Sigmoid colon (tissue), 7 donors: Measurements from ENCODE around the gene ING1. TPM values are rescaled to one million over a fixed set of nuclear protein-coding genes. Genes with fewer than 3 reads are reported as not detected.
A peak's percentile ranks its signal among the peaks of the same experiment; 100 is the strongest.
"Not testable (repeated sequence)": the region's sequence is repeated elsewhere in the genome, so short reads cannot be mapped to it uniquely, and the experiment has no call there.

Source experiments
- DNase-seq: peaks from one replicate; pipeline ENCODE4 v3.0.0-alpha.2; 2019
- H3K27ac ChIP-seq, 4 donors: fragments of 200-600 bp; sonication (generic); one replicate each; pipeline ENCODE4 v1.5.1; 2016 to 2019; ENCODE audit warnings: mild to moderate bottlenecking in 1 of 4
- H3K27me3 ChIP-seq, 3 donors: fragments of 200-600 bp; sonication (generic); one replicate each; pipeline ENCODE4 v1.5.1; 2019; ENCODE audit warnings: mild to moderate bottlenecking in 1 of 3
- H3K36me3 ChIP-seq, 4 donors: fragments of 200-600 bp; sonication (generic); one replicate each; pipeline ENCODE4 v1.5.1; 2016 to 2019
- H3K4me1 ChIP-seq, 4 donors: fragments of 200-600 bp; sonication (generic); one replicate each; pipeline ENCODE4 v1.5.1; 2017 to 2019
- H3K4me3 ChIP-seq, 4 donors: fragments of 200-600 bp; sonication (generic); one replicate each; pipeline ENCODE4 v1.5.1; 2017 to 2019; ENCODE audit warnings: mild to moderate bottlenecking in 2 of 4, moderate library complexity in 1 of 4
- H3K9me3 ChIP-seq, 4 donors: fragments of 200-600 bp in 3 of 4; sonication (generic) in 3 of 4; one replicate each; pipeline versions ENCODE4 v1.5.1 to v1.6.1; 2013 to 2019
- CTCF ChIP-seq, 4 experiments: fragments of 450-650 bp in 3 of 4; fragments of 200-600 bp in 1 of 4; IDR thresholded peaks; one replicate each; pipeline ENCODE4 v1.5.1; 2016 to 2019; ENCODE audit warnings: antibody characterized with exemption in 4 of 4, mild to moderate bottlenecking in 3 of 4, moderate library complexity in 2 of 4
- EP300 ChIP-seq, 4 donors: sonication (generic); formaldehyde crosslinking; IDR thresholded peaks; one replicate each; pipeline ENCODE4 v1.6.1; 2017; ENCODE audit warnings: antibody characterized with exemption in 4 of 4
- POLR2A ChIP-seq, 2 donors: fragments of 450-650 bp; IDR thresholded peaks; one replicate each; pipeline ENCODE4 v1.6.1; 2016; ENCODE audit warnings: antibody characterized with exemption in 2 of 2, mild to moderate bottlenecking in 2 of 2, moderate library complexity in 2 of 2
- POLR2AphosphoS5 ChIP-seq, 4 donors: sonication (generic); formaldehyde crosslinking; IDR thresholded peaks; one replicate each; pipeline ENCODE4 v1.6.1; 2017; ENCODE audit warnings: antibody characterized with exemption in 4 of 4
- WGBS, 2 donors: extraction: QIAGEN DNeasy Blood & Tissue Kit; methylation state at CpG; one replicate each; pipeline ENCODE4 v1.1.7; 2013; 5-methylcytosine and 5-hydroxymethylcytosine counted together
- intact Hi-C: fragments of 100-400 bp; cut with DNase I; formaldehyde crosslinking; loops from one replicate; pipeline ENCODE4 v1.15.1; 2023
- polyA plus RNA-seq, 3 donors: library from polyadenylated mRNA; stranded (reverse); fragments of 200-250 nt; gene quantifications; one replicate each; pipeline ENCODE4 v1.2.3, GENCODE V29; 2013
- total RNA-seq, 4 donors: library from RNA; depleted of rRNA; stranded (reverse); fragments of >200 nt; gene quantifications; one replicate each; pipeline ENCODE4 v1.1.0, GENCODE V29; 2016
- donor health status: healthy with polysubstance abuse.
- donor health status: Bipolar disorder and iron deficiency.
- donor health status: healthy.

The ING1 gene
- total and polyA plus RNA-seq, 7 donors, result 11.3 to 24.0 (median 16.8) TPM

DNA sequence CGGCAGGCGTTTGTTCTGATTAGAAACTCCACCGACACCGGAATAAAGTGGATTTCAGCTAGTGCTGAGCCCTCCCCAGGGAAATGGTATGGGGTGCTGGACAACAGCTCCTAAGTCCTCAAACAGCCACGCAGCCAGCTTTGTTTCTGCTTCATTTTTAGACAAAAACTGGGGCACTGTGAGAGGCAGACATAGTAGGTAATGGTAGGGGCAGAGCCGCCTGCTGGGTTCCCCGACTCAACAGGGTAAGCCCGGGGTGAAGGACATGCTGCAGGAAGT, 47.3 kb upstream of the ING1 start:
- no peak for DNase-seq
- H3K36me3 ChIP-seq, result peaks cover 6 to 78% (median 26%) of the 10 kb centered on the region in 4 donors
- no peaks in the 10 kb centered on the region for H3K27me3 ChIP-seq
- intact Hi-C loops, result no loop called here
- 92 to 94% methylated on average over 8 of the region's 8 CpGs for WGBS, 2 donors
- no peaks in the 10 kb centered on the region for H3K4me1 ChIP-seq
- TF ChIP-seq EP300 (IDR thresholded peaks at IDR 0.05) (no peak), CTCF (IDR thresholded peaks at IDR 0.05) (no peak), POLR2A (IDR thresholded peaks at IDR 0.05) (no peak), POLR2AphosphoS5 (IDR thresholded peaks at IDR 0.05) (no peak)
- no peak overlapping the region for H3K4me3 ChIP-seq
- no peaks in the 10 kb centered on the region for H3K9me3 ChIP-seq
- H3K27ac ChIP-seq, result no peak overlapping the region

DNA sequence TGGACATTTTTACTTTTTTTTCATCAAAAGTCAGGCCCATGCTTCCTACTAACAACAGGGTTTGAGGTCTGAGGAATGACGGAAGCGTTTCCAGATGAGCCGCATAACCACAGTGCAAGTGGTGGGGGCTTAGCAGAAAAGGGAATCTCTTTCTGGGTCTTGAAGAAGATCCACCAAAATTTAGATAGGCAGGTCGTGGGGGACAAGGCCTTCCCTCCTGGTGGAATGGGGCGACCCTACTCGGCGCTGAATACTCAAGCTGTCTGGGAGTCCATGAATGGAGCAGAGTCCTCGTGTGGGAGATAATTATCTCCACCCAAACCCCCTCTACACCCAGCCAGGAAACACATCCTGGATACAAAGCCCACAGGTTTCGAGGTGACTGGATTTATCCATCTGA, 44.5 kb upstream of the ING1 start:
- Histone ChIP-seq H3K36me3 (peaks cover 0 to 50% (median 19%) of the 10 kb centered on the region in 4 donors), H3K27ac (no peak overlapping the region), H3K4me1 (no peaks in the 10 kb centered on the region), H3K27me3 (no peaks in the 10 kb centered on the region), H3K4me3 (no peak overlapping the region), H3K9me3 (no peaks in the 10 kb centered on the region)
- DNase-seq, result no peak
- no peak for TF ChIP-seq POLR2A (IDR thresholded peaks at IDR 0.05)
- TF ChIP-seq CTCF (IDR thresholded peaks at IDR 0.05), result no peak
- no peak for TF ChIP-seq EP300 (IDR thresholded peaks at IDR 0.05)
- no peak for TF ChIP-seq POLR2AphosphoS5 (IDR thresholded peaks at IDR 0.05)
- WGBS, 2 donors, result 90 to 95% methylated on average over 9 of the region's 9 CpGs
- intact Hi-C loops, result no loop called here

DNA sequence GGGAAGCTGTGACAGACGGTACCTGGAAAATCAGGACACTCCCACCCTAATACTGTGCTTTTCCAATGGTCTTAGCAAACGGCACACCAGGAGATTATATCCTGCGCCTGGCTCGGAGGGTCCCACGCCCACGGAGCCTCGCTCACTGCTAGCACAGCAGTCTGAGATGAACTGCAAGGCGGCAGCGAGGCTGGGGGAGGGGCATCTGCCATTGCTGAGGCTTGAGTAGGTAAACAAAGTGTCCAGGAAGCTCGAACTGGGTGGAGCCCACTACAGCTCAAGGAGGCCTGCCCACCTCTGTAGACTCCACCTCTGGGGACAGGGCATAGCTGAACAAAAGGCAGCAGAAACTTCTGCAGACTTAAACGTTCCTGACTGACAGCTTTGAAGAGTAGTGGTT, 43.7 kb upstream of the ING1 start:
- DNase-seq, H3K27me3 ChIP-seq, H3K27ac ChIP-seq, H3K4me1 ChIP-seq, H3K9me3 ChIP-seq, H3K4me3 ChIP-seq, intact Hi-C loops: not testable (repeated sequence)
- H3K36me3 ChIP-seq, result peaks cover 0 to 42% (median 17%) of the 10 kb centered on the region in 4 donors
- WGBS, 2 donors, result 95 to 96% methylated on average over 11 of the region's 11 CpGs

- intact Hi-C loops, result no loop called here
- no peaks in the 10 kb centered on the region for H3K4me1 ChIP-seq
- peaks cover 9 to 54% (median 29%) of the 10 kb centered on the region in 4 donors for H3K36me3 ChIP-seq
- peak overlapping the region in 1 of 4 donors; percentile 42 for H3K27ac ChIP-seq
- no peak overlapping the region for H3K4me3 ChIP-seq
- 71 to 89% methylated on average over 28 of the region's 28 CpGs for WGBS, 2 donors
- no peaks in the 10 kb centered on the region for H3K27me3 ChIP-seq
- H3K9me3 ChIP-seq, result no peaks in the 10 kb centered on the region
- DNase-seq, result no peak
- no peak for TF ChIP-seq CTCF (IDR thresholded peaks at IDR 0.05)
- no peak for TF ChIP-seq POLR2AphosphoS5 (IDR thresholded peaks at IDR 0.05)
- no peak for TF ChIP-seq EP300 (IDR thresholded peaks at IDR 0.05)
- TF ChIP-seq POLR2A (IDR thresholded peaks at IDR 0.05), result no peak
These were observed 36.6 kb upstream of the ING1 start for GRCh38 chr13:110676595-110677587.

DNA sequence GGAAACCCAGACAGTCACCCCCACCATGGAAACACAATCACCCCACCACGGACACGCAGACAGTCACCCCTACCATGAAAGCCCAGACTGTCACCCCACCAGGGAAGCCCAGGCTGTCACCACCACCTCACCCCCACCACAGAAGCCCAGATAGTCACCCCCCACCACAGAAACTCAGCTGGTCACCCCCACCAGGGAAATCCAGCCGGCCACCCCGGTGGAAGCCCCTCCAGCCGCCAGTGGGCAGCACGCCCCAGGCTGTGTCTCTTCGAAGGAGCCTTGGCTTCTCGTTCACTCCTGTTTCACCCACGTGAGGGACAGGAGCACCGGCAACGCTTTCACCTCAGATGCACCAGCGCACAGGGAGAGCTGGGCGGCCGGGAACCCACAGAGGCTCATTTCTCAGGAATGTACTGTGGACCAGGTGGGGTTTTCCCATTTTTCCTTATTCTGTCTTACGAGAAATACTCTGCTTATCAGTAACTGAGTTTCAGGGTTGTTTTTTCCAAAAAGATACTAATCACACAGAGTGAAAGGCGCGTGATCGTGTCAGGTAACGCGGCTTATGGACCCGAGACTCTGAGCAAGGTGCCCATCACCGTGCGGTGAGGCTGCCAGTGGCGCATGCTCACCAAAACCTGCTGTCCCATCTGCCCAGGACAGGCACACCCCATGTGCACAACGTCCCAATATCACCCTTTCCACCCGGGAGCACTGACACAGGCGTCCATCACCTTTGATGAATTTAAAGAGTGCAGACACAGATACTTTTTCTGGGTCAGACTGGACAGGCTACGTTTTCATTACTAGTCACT, 35.6 kb upstream of the ING1 start:
- DNase-seq, result no peak
- H3K27ac ChIP-seq, result no peak overlapping the region
- peaks cover 17 to 63% (median 36%) of the 10 kb centered on the region in 4 donors for H3K36me3 ChIP-seq
- H3K4me1 ChIP-seq, result no peaks in the 10 kb centered on the region
- intact Hi-C loops, result no loop called here
- TF ChIP-seq EP300 (IDR thresholded peaks at IDR 0.05) (no peak), POLR2A (IDR thresholded peaks at IDR 0.05) (no peak), POLR2AphosphoS5 (IDR thresholded peaks at IDR 0.05) (no peak), CTCF (IDR thresholded peaks at IDR 0.05) (no peak)
- no peak overlapping the region for H3K4me3 ChIP-seq
- 92 to 93% methylated on average over 28 of the region's 28 CpGs for WGBS, 2 donors
- no peaks in the 10 kb centered on the region for H3K27me3 ChIP-seq
- no peaks in the 10 kb centered on the region for H3K9me3 ChIP-seq
